Transverse colon (tissue), 4 donors: ENCODE data around the gene CHMP3.

ENCODE experiments used
- CTCF ChIP-seq, 5 experiments: fragments of 200-600 bp in 3 of 5; fragments of 450-650 bp in 2 of 5; sonication (generic) in 3 of 5; IDR thresholded peaks; 1 replicate in 2 of 5; 2 replicates in 3 of 5; pipeline ENCODE4 v1.5.1; 2016 to 2017; ENCODE audit warnings: antibody characterized with exemption in 5 of 5, inconsistent platforms in 3 of 5, mild to moderate bottlenecking in 2 of 5, moderate library complexity in 1 of 5
- EP300 ChIP-seq: sonication (generic); formaldehyde crosslinking; IDR thresholded peaks from one replicate; pipeline ENCODE4 v1.6.1; 2017; ENCODE audit warnings: antibody characterized with exemption, low read depth
- POLR2A ChIP-seq: fragments of 450-650 bp; IDR thresholded peaks from one replicate; pipeline ENCODE4 v1.6.1; 2016; ENCODE audit warnings: antibody characterized with exemption, mild to moderate bottlenecking, moderate library complexity
- POLR2AphosphoS5 ChIP-seq, 3 donors: sonication (generic); formaldehyde crosslinking; IDR thresholded peaks; one replicate each; pipeline ENCODE4 v1.6.1; 2016; ENCODE audit warnings: antibody characterized with exemption in 3 of 3

- no peak for TF ChIP-seq CTCF (IDR thresholded peaks at IDR 0.05)
- TF ChIP-seq POLR2AphosphoS5 (IDR thresholded peaks at IDR 0.05): no peak
- TF ChIP-seq POLR2A: no peak
- TF ChIP-seq EP300: no peak
Observed at GRCh38 chr2:86512034-86512433, 51.2 kb downstream of the CHMP3 start.
